Stomach (tissue), 4 donors: ENCODE data around the gene FERMT1.

Experiments used
- EP300 ChIP-seq: sonication (generic); formaldehyde crosslinking; IDR thresholded peaks from one replicate; pipeline ENCODE4 v1.6.1; 2017; ENCODE audit warnings: antibody characterized with exemption
- POLR2A ChIP-seq, 4 donors: fragments of 450-650 bp; IDR thresholded peaks; one replicate each; pipeline ENCODE4 v1.6.1; 2016; ENCODE audit warnings: antibody characterized with exemption in 4 of 4, control low read depth in 2 of 4, mild to moderate bottlenecking in 1 of 4, moderate library complexity in 1 of 4

DNA sequence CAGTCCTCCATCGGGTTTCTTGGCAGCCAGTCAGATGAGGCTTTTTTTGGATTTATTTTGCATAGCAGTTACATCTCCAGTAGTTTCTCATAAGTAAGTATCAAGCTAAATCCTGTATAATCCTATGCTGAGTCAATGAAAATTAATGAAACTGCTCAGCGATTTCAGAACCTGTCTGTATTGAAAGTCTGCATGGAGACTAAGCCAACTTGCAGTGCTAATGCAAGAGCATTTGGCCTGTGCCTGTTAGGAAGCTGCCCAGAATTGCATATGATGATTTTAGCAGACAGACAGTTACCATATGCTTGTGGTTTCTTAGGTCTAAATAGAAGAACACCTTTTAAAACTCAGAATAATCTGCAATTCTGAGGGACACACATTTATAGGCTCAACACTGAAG, 43.8 kb downstream of the FERMT1 start:
- TF ChIP-seq POLR2A (IDR thresholded peaks at IDR 0.05): no peak
- no peak for TF ChIP-seq EP300
